ENCODE data around the gene ABAT.

DNA sequence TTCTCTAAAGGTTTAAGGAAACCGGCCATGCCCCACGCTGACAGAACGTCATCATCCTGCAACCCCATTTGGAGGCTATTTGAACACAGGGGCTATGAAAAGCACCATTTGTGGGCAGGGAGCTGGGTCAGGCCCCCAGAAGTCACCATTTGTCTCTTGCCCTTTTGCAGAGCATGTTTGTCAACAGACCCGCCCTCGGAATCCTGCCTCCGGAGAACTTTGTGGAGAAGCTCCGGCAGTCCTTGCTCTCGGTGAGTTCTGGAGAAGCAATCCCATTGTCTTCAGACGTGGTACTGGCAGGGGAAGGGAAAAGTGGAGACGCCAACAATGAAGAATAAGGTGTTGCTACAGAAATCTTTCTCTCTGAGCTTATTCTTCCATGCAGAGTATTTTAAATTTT, 89.5 kb downstream of the ABAT start:
- TF ChIP-seq CTCF (IDR thresholded peaks at IDR 0.05), result no peak
- TF ChIP-seq POLR2A (IDR thresholded peaks at IDR 0.05), result no peak

Data from tibial nerve (tissue), 3 donors.